HG03025 (cell line): ENCODE measurements around the gene TMED10.

ENCODE experiments used
- ATAC-seq: cut with Tn5 transposase; IDR thresholded peaks from one replicate; pipeline ENCODE4 v1.9.1; 2021; ENCODE audit warnings: mild to moderate bottlenecking, moderate library complexity; ENCODE audit not compliant: unreplicated experiment, low FRiP score

Gene TMED10

DNA sequence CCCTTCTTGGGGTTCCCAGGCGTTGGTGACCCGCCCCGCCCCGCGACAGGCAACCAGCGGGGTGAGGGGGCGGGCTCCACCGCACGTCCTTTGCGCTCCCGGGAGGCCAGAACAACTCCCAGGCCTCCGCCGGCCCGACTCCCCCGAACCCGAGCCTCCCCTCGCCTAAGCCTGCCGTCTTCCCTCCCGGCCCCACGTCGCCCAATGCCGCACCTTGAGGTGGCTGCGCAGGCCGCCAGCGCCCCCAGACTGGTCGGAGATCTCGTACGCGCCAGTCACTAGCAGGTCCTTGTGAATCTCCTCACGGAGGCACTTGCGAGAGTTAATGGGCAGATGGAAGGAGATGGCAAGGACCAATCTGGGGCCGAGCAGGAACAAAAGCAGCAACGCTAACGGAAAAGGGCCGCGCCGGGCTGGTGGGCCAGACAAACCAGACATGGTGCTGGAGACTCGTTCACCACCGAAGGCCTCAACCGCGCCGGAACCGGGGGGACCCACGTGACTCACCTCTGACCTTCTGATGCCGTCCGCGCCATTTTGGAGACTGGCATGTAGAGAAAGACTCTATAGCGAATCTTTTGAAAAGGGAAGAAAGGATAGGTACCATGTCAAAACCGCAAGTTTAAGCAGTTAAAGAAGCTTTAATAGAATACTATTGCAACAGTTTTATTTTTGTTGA, at the start of gene TMED10:
TSS of gene TMED10 (minus strand) at position 471 of the 679 bp plus-strand sequence. CDS start at position 438, 33 bp downstream.
- ATAC-seq: peak; percentile 80

DNA sequence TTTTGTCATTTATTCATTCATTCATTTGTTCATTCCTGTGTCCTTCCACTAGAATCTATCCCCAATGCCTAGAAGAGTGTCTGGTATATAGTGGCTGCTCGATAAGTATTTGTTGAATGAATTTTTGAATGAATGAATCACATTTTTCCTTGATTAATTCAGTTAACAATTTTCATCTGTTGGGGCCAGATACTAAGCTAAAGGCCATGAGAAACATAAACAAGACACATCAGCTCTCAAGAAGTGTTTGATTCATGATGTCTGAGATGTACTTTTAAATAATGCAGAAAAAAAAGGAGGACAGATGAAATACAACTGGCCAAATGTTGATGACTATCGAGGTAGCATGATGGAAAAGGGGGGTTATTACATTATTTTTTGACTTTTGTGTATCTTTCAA, 48.1 kb upstream of the TMED10 start:
- no peak for ATAC-seq

DNA sequence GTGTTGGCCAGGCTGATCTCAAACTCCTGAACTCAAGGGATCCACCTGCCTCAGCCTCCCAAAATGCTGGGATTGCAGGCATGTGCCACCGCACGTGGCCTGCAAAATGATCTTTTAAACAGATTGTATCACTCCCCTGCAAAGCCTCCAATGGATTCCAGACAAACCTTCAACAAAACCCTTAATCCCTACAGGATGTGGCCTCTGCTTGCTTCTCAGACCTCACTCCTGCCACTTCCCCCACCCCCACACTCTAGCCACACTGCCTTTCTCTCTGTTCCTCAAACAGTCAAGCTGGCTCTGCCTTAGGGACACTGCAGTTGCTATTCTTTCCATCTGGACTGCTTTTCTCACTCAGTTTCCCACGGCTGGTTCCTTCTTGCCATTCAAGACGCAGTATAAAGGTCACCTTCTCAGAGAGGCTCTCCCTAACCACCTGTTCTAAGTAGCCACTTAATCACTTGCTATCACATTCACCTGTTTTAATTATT, 47.3 kb upstream of the TMED10 start:
- no peak for ATAC-seq

- no peak for ATAC-seq
These were observed 45.8 kb upstream of the TMED10 start for GRCh38 chr14:75222208-75222701.

DNA sequence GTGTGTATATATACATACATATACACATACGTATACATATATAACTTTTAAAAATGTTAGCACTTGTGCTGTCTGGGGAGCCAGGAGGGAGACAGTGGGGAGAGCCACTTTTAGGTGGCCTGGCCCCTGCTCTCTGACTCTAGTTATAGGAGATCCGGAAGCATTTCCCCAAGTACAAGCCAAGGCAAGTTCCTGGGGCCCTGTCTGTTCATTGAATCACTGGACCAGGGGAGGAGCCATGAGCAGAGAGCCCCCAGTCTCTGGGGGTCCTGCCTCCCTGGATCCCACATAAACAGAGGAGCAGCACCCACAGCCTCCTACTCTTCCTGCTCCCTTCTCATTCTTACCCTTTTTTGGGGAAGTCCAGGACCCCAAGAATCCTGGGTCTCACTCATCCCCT, 45.4 kb upstream of the TMED10 start:
- no peak for ATAC-seq

DNA sequence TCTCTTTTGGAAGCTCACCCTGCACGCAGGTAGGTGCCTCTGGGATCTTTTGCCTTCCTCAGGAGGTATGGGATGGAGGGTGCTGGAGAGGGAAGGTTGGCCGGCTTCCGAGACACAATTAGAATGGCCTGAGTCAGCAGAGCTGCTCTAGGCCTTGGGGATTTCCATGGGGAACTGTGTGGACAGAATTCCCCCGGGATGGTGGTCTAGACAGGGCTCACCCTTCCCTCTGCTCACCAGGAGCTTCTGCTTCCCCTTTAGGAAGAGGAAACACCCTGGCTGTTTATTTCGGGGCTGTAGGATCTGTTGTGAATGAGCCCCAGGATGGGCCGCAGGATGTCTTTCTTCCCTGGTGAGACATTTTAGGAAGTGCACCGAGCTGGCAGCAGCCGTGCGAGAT, 43.7 kb upstream of the TMED10 start:
- ATAC-seq: no peak

GRCh38 chr14:75217508-75218206, 41.2 kb upstream of the TMED10 start:
- ATAC-seq: no peak

- ATAC-seq: no peak
These were observed 40.1 kb upstream of the TMED10 start for GRCh38 chr14:75216427-75217006.

- no peak for ATAC-seq
These were observed 39.1 kb upstream of the TMED10 start for GRCh38 chr14:75215520-75215919.

DNA sequence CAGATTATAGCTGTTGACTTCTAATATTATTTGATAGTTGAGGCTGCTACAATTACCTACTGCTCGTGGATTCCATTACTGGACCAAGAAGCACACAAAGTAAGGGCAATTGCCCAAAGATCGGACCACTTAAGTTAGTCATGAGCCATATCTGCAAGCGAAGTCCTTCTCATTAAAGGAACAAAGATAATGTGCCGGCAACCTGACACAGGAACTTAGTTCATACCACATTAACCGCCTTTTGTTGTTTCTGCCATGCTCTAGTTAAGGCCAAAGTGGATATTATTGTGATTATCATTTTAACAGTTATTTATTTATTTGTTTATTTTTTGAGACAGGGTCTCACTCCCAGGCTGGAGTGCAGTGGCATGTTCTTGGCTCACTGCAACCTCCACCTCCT, 38.1 kb upstream of the TMED10 start:
- no peak for ATAC-seq

- no peak for ATAC-seq
These were observed 36.8 kb upstream of the TMED10 start for GRCh38 chr14:75213172-75213571.

DNA sequence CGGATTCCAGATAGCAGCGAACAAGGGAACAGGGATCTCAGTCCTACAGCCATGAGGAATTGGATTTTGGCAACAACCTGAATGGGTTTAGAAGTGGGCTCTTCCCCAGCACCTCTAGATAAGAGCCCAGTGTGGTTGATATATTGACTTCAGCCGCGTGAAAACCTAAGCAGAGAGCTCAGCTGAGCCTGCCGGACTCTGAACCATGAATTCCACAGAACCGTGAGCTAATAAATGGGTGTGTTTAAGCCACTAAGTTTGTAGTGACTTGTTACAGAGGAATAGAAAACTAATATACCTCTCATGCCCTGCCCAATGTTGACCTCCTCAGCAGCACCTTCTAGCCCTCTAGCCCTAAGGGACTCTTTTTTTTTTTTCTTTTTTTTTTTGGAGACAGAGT, 32.4 kb upstream of the TMED10 start:
- no peak for ATAC-seq

GRCh38 chr14:75206190-75206589, 29.8 kb upstream of the TMED10 start:
- no peak for ATAC-seq

DNA sequence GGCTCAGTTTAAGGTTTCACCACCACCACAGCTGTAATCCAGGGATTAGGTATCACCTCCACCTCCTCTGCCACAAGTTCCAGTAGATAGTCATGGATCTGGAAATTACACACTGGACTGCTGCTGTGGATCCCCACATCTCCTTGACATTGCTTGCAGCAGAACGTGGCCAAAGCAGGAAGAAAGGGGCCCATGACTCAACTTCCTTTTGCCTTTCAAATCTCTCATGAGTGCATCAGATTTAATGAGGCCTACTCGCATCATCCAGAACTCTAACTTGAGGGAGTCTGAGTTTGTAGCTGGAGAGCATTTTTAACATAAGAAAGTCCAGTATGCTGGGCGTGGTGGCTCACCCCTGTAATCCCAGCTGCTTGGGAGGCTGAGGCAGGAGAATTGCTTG, 29.2 kb upstream of the TMED10 start:
- ATAC-seq: no peak

DNA sequence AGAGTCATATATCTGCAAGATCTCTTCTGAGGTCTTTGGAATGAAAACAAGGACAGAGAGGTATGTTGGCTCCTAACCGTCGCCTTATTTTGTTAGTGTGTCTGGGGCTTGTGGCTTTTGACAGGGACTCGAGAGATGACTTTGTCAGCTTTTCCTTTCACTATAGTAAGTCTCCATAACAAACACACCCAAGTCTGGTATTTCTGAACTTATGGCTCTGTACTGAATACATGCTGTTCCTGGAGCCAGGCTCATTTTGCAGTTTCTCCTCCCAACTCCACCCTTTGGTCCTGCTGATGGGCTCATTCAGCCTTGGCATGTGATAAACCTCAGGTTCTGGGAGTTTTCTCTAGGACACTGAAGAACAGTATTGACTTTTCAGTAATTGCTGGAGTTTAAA, 27.7 kb upstream of the TMED10 start:
- no peak for ATAC-seq

DNA sequence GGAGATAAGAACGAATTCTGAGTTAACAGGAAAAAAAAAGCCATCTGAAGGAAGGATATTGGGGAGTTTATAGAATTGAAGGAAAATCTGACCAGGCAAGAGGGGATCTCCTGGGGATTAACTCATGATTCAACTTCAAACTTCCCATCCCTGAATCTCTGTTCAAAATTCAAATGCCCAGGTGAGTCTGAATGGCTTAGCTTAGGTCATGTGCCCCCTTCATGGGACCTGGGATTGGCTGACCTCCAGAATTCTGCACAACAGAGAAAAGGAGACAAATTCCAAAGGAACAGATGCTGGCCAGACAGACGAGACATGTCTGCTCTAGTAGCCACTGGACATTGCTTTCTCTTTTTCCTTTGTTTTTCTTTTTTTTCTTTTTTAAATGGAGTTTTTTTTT, 26.2 kb upstream of the TMED10 start:
- no peak for ATAC-seq

DNA sequence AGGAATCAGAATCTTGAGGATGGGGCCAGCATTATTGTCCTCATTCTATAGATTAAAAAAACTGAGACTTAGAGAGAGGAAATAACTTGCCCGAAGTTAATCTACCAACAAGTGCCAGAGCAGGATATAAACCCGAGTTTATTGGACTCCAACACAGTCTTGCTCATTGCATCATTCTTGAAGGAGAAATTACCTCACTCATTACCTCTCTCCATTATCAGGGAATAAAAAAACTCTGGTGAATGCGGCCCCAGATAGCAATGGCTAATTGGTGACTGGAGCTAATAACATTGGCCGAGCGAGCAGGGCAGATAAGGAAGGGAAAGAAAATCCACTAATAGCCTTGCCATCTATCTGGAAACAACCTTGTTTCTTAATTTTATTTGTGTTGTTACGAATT, 24.7 kb upstream of the TMED10 start:
- ATAC-seq: no peak

DNA sequence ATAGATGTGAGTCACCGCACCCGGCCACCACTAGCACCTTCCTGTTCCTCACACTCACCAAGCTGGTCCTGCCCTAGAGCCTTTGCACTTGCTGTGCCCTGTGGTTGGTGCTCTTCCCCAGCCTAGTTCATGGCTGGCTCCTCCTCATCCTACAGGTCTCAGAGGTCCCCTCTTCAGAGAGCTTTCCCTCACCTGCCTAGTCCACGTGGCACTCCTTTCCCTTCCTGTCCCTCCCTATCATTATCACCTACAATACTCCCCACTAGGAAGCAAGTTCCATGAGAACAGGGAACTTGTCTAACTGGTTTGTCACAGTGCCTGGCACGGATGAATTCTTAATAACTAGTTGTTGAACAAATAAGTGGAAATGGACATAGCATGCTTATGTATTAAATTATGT, 24.0 kb upstream of the TMED10 start:
- no peak for ATAC-seq

GRCh38 chr14:75198291-75198933, 22.0 kb upstream of the TMED10 start:
- no peak for ATAC-seq

DNA sequence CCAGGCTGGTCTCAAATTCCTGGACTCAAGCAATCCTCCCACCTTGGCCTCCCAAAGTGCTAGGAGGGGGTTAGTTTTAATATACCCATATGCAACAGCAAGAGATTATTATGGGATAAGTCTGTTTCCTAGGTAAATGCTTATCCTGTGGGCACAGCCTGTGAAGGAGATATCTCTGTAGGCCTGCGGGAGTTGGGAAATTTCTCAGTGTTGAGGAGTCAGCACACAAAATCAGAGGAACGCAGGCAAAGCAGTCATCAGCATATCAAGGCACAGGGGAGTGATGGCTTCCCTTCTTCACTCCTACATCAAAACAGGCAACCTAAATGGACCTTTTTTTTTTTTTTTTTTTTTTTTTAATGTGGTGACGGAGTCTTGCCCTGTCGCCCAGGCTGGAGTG, 20.9 kb upstream of the TMED10 start:
- ATAC-seq: no peak

- no peak for ATAC-seq
These were observed 20.1 kb upstream of the TMED10 start for GRCh38 chr14:75196468-75196867.
